H9 (cell line): ENCODE results near the gene DENND5B. TPM values are rescaled to one million over a fixed set of nuclear protein-coding genes. Genes with fewer than 3 reads are reported as not detected.

Source experiments
- DNase-seq: peaks from one replicate; pipeline ENCODE4 v3.0.0-alpha.2; 2017
- H2AFZ ChIP-seq: one replicate; pipeline ENCODE4 v1.6.1; 2013; ENCODE audit warnings: mild to moderate bottlenecking, low read length, control low read depth, moderate library complexity
- H2AK5ac ChIP-seq: 2 replicates; pipeline ENCODE4 v1.6.1; 2013; ENCODE audit warnings: low read length, control low read depth, mixed read lengths; ENCODE audit not compliant: insufficient read length
- H2BK120ac ChIP-seq: one replicate; pipeline ENCODE4 v1.6.1; 2013; ENCODE audit warnings: low read depth, mild to moderate bottlenecking, low read length, control low read depth, inconsistent platforms; ENCODE audit not compliant: poor library complexity, severe bottlenecking
- H2BK12ac ChIP-seq: 2 replicates; pipeline ENCODE4 v1.6.1; 2013; ENCODE audit warnings: low read length, control low read depth, mixed read lengths, low read depth; ENCODE audit not compliant: insufficient read length
- H2BK15ac ChIP-seq: 2 replicates; pipeline ENCODE4 v1.6.1; 2013; ENCODE audit warnings: low read depth, low read length, control low read depth
- H2BK20ac ChIP-seq: one replicate; pipeline ENCODE4 v1.6.1; 2013; ENCODE audit warnings: low read depth, mild to moderate bottlenecking, low read length, control low read depth, inconsistent platforms; ENCODE audit not compliant: poor library complexity, severe bottlenecking
- H2BK5ac ChIP-seq: 2 replicates; pipeline ENCODE4 v1.6.1; 2013; ENCODE audit warnings: low read length, control low read depth, mixed read lengths; ENCODE audit not compliant: insufficient read length
- H3K14ac ChIP-seq: 2 replicates; pipeline ENCODE4 v1.6.1; 2013; ENCODE audit warnings: low read length, control low read depth; ENCODE audit not compliant: insufficient read depth
- H3K18ac ChIP-seq: 2 replicates; pipeline ENCODE4 v1.6.1; 2013; ENCODE audit warnings: low read depth, mild to moderate bottlenecking, mixed read lengths, low read length, control low read depth; ENCODE audit not compliant: insufficient read length
- H3K23ac ChIP-seq: 2 replicates; pipeline ENCODE4 v1.6.1; 2013; ENCODE audit warnings: low read length, control low read depth, mixed read lengths, low read depth; ENCODE audit not compliant: insufficient read length
- H3K23me2 ChIP-seq: 2 replicates; pipeline ENCODE4 v1.6.1; 2013; ENCODE audit warnings: low read depth, mild to moderate bottlenecking, mixed read lengths, low read length, control low read depth; ENCODE audit not compliant: insufficient read length, poor library complexity, severe bottlenecking
- H3K27ac ChIP-seq: 2 replicates; pipeline ENCODE4 v1.5.1; 2013; ENCODE audit warnings: low read length, control low read depth, mixed read lengths, low read depth; ENCODE audit not compliant: insufficient read length
- H3K27me3 ChIP-seq: 2 replicates; pipeline ENCODE4 v1.6.1; 2013; ENCODE audit warnings: low read length, control low read depth, inconsistent platforms; ENCODE audit not compliant: insufficient read depth
- H3K4ac ChIP-seq: 2 replicates; pipeline ENCODE4 v1.6.1; 2013; ENCODE audit warnings: low read depth, mild to moderate bottlenecking, control low read depth, inconsistent platforms, low read length, moderate library complexity
- H3K4me1 ChIP-seq: 2 replicates; pipeline ENCODE4 v1.6.1; 2013; ENCODE audit warnings: low read length, control low read depth, inconsistent platforms; ENCODE audit not compliant: insufficient read depth
- H3K4me2 ChIP-seq: 2 replicates; pipeline ENCODE4 v1.6.1; 2013; ENCODE audit warnings: low read length, control low read depth, mixed read lengths; ENCODE audit not compliant: insufficient read length, insufficient read depth
- H3K56ac ChIP-seq: 2 replicates; pipeline ENCODE4 v1.6.1; 2013; ENCODE audit warnings: low read depth, mild to moderate bottlenecking, mixed read lengths, low read length, control low read depth; ENCODE audit not compliant: insufficient read length
- H3K79me1 ChIP-seq: 2 replicates; pipeline ENCODE4 v1.6.1; 2013; ENCODE audit warnings: low read depth, mild to moderate bottlenecking, moderate library complexity, low read length, control low read depth, inconsistent platforms; ENCODE audit not compliant: insufficient read depth, poor library complexity, severe bottlenecking
- H3K79me2 ChIP-seq: 2 replicates; pipeline ENCODE4 v1.6.1; 2013; ENCODE audit warnings: low read length, control low read depth, inconsistent platforms; ENCODE audit not compliant: insufficient read depth
- H3K9ac ChIP-seq: 2 replicates; pipeline ENCODE4 v1.6.1; 2013; ENCODE audit warnings: low read length, control low read depth, mixed read lengths; ENCODE audit not compliant: insufficient read length; ENCODE audit errors: extremely low read depth
- H3K9me3 ChIP-seq: one replicate; pipeline ENCODE4 v1.6.1; 2013; ENCODE audit warnings: low read depth, low read length, inconsistent platforms; ENCODE audit not compliant: control insufficient read depth
- H3T11ph ChIP-seq: one replicate; pipeline ENCODE4 v1.6.1; 2013; ENCODE audit warnings: mild to moderate bottlenecking, low read length, control low read depth, inconsistent platforms
- H4K20me1 ChIP-seq: one replicate; pipeline ENCODE4 v1.6.1; 2013; ENCODE audit not compliant: control insufficient read depth, insufficient read length, insufficient read depth
- H4K5ac ChIP-seq: 2 replicates; pipeline ENCODE4 v1.6.1; 2013; ENCODE audit warnings: low read depth, mild to moderate bottlenecking, mixed read lengths, low read length, control low read depth; ENCODE audit not compliant: insufficient read length
- H4K8ac ChIP-seq: replicated peaks from 2 replicates; pipeline ENCODE4 v1.6.1; 2013; ENCODE audit warnings: low read length, control low read depth, mixed read lengths, low read depth; ENCODE audit not compliant: insufficient read length
- H4K91ac ChIP-seq: 2 replicates; pipeline ENCODE4 v1.6.1; 2013; ENCODE audit warnings: low read depth, mild to moderate bottlenecking, moderate library complexity, mixed read lengths, low read length, control low read depth; ENCODE audit not compliant: insufficient read length
- H3K27ac Mint-ChIP-seq, 3 experiments: 2 replicates in 2 of 3; 3 replicates in 1 of 3; pipeline ENCODE4 v1.8.0; 2020 to 2021; ENCODE audit warnings: mixed read lengths in 3 of 3, mild to moderate bottlenecking in 1 of 3, moderate library complexity in 1 of 3
- H3K27me3 Mint-ChIP-seq: 2 replicates; pipeline ENCODE4 v1.8.0; 2021; ENCODE audit warnings: low read depth, mild to moderate bottlenecking, moderate library complexity, mixed read lengths
- H3K36me3 Mint-ChIP-seq, 3 experiments: 2 replicates in 2 of 3; 3 replicates in 1 of 3; pipeline ENCODE4 v1.8.0; 2020 to 2021; ENCODE audit warnings: low read depth in 3 of 3, mixed read lengths in 3 of 3; ENCODE audit not compliant: insufficient read depth in 1 of 3
- H3K4me1 Mint-ChIP-seq, 2 experiments: 2 replicates each; pipeline ENCODE4 v1.8.0; 2020; ENCODE audit warnings: mixed read lengths in 2 of 2
- H3K4me3 Mint-ChIP-seq, 2 experiments: 2 replicates in 1 of 2; 3 replicates in 1 of 2; pipeline ENCODE4 v1.8.0; 2020 to 2021; ENCODE audit warnings: mild to moderate bottlenecking in 2 of 2, mixed read lengths in 2 of 2, moderate library complexity in 1 of 2
- H3K9me3 Mint-ChIP-seq, 2 experiments: 2 replicates in 1 of 2; 3 replicates in 1 of 2; pipeline ENCODE4 v1.8.0; 2020; ENCODE audit warnings: mild to moderate bottlenecking in 2 of 2, mixed read lengths in 2 of 2, moderate library complexity in 1 of 2
- WGBS: extraction: QIAGEN DNeasy Blood & Tissue Kit; methylation state at CpG from one replicate; pipeline ENCODE4 v1.1.7; 2013; ENCODE audit warnings: missing lambda C conversion rate, low lambda C conversion rate, mixed read lengths; ENCODE audit not compliant: insufficient read length; ENCODE audit errors: extremely low coverage; 5-methylcytosine and 5-hydroxymethylcytosine counted together
- total RNA-seq: library from RNA; stranded (reverse); gene quantifications from 2 replicates; pipeline ENCODE4 v1.2.1, GENCODE V29; 2021
- TF ChIP-seq, protein P1 (sequence below): fragments of 200-600 bp; sonication (generic); conservative IDR thresholded peaks from 3 replicates; pipeline ENCODE4 v1.8.0; 2021; ENCODE audit warnings: antibody characterized with exemption, mild to moderate bottlenecking

The DENND5B gene
- total RNA-seq, 1 experiment from 2014 or later: 13.4 TPM

DNA sequence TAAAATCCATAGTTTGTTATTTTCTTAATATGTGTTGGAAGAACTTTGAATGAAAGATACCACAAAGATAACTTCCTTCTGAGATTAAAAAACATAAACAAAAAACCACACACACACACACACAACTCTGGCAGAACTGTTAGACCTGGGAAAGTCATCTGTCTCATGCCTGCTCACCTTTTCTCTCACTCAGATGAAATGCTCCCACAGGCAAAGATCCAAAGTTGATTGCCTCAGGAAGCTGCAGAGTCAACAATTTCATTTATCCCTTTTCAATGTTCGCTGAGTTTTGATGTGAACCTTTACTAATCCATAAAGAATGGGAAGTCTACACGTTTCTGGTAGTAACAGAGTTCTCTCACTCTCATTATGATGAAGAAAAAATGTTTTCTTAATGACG, 112.0 kb downstream of the DENND5B start:
- H2AFZ ChIP-seq: no peak overlapping the region
- no peak overlapping the region for H2BK20ac ChIP-seq
- H3K14ac ChIP-seq: no peak overlapping the region
- H3K9ac ChIP-seq: no peak overlapping the region
- no peak overlapping the region for H3K18ac ChIP-seq
- DNase-seq: no peak
- TF ChIP-seq, protein P1, sequence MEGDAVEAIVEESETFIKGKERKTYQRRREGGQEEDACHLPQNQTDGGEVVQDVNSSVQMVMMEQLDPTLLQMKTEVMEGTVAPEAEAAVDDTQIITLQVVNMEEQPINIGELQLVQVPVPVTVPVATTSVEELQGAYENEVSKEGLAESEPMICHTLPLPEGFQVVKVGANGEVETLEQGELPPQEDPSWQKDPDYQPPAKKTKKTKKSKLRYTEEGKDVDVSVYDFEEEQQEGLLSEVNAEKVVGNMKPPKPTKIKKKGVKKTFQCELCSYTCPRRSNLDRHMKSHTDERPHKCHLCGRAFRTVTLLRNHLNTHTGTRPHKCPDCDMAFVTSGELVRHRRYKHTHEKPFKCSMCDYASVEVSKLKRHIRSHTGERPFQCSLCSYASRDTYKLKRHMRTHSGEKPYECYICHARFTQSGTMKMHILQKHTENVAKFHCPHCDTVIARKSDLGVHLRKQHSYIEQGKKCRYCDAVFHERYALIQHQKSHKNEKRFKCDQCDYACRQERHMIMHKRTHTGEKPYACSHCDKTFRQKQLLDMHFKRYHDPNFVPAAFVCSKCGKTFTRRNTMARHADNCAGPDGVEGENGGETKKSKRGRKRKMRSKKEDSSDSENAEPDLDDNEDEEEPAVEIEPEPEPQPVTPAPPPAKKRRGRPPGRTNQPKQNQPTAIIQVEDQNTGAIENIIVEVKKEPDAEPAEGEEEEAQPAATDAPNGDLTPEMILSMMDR: no peak
- no peak overlapping the region for H2BK5ac ChIP-seq
- no peak overlapping the region for H2BK15ac ChIP-seq
- no peaks in the 10 kb centered on the region for H3K27me3 Mint-ChIP-seq
- no peak overlapping the region for H3T11ph ChIP-seq
- no CpG with 5 or more reads among the region's 3 CpGs for WGBS
- H4K91ac ChIP-seq: no peak overlapping the region
- H3K36me3 Mint-ChIP-seq: peaks cover 0 to 4% (median 2%) of the 10 kb centered on the region in 3 experiments; a peak in 3 of 7 replicates
- H3K4me1 ChIP-seq: no peaks in the 10 kb centered on the region
- no peak overlapping the region for H2AK5ac ChIP-seq
- H2BK120ac ChIP-seq: no peak overlapping the region
- no peak overlapping the region for H3K4me3 Mint-ChIP-seq
- no peak overlapping the region for H2BK12ac ChIP-seq
- no peaks in the 10 kb centered on the region for H3K79me2 ChIP-seq
- no peak overlapping the region for H3K4me2 ChIP-seq
- no peak overlapping the region; a peak in 1 of 7 replicates for H3K27ac Mint-ChIP-seq
- no peak overlapping the region for H4K5ac ChIP-seq
- H3K56ac ChIP-seq: no peak overlapping the region
- no peak overlapping the region for H3K4ac ChIP-seq
- no peaks in the 10 kb centered on the region for H3K27me3 ChIP-seq
- H3K23me2 ChIP-seq: no peaks in the 10 kb centered on the region
- H3K9me3 Mint-ChIP-seq: no peaks in the 10 kb centered on the region
- H4K8ac ChIP-seq: no peak overlapping the region
- H4K20me1 ChIP-seq: no peaks in the 10 kb centered on the region
- H3K27ac ChIP-seq: no peak overlapping the region
- H3K23ac ChIP-seq: no peak overlapping the region
- peaks cover 18 to 30% of the 10 kb centered on the region in 2 experiments for H3K4me1 Mint-ChIP-seq
- H3K9me3 ChIP-seq: no peaks in the 10 kb centered on the region
- H3K79me1 ChIP-seq: no peaks in the 10 kb centered on the region
